ENCODE data around the gene RNF41. TPM values are rescaled to one million over a fixed set of nuclear protein-coding genes. Genes with fewer than 3 reads are reported as not detected.
"Not testable (repeated sequence)": the region's sequence is repeated elsewhere in the genome, so short reads cannot be mapped to it uniquely, and the experiment has no call there.

The RNF41 gene
- total and polyA plus RNA-seq, 2 of the 13 experiments (the other 11 are each of a cell fraction or from before 2014, with no cell fraction given) = 27.1 to 39.4 TPM

DNA sequence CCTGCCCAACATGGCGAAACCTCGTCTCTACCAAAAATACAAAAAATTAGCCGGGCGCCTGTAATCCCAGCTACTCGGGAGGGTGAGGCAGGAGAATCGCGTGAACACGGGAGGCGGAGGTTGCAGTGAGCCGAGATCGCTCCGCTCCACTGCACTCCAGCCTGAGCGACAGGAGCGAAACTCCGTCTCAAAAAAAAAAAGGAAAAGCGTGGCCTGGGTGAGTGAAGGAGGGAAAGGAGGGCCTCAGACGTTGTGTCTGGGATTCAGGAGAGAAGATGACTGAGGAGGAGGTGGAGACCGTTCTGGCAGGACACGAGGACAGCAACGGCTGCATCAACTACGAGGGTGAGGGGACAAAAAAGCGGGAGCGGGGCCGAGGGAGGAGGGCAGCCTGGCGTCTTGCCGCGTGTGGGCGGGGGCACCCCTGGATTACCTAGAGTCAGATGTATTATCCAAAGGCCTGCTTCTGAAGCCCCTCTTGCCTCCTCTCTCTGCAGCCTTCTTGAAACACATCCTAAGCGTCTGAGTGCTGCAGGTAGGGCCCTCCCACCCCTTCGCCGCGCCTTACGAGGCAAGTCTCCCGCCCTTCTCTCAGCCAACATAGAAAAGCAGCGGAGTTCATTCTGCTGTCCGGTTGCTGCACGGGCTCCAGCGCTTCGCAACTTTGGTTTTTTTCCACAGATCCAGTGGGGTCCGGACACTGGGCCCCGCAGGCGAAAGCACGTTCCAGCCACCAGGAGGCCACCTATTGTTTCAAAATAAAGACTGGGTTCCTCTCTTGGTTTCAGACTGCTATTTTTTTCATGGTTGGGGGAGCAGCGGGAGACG, 64.3 kb downstream of the RNF41 start (continued):
- TF ChIP-seq EP300 (IDR thresholded peaks at IDR 0.05; ENCODE audit: low read depth in 2 of 2, low read length in 2 of 2) (peak in 1 of 2 experiments; percentile 52; a peak in 2 of 4 replicates), EP300 (CRISPR knock-in tag; IDR thresholded peaks at IDR 0.05; ENCODE audit: borderline replicate concordance) (no peak), SOX6 (IDR thresholded peaks at IDR 0.05) (no peak), SOX6 (CRISPR knock-in tag; IDR thresholded peaks at IDR 0.05) (peak; percentile 86), HNRNPL (IDR thresholded peaks at IDR 0.05; ENCODE audit: low read depth, low read length) (0 out of 2 replicates have a peak, but pooled peaks have one; percentile 10), KAT7 (CRISPR knock-in tag; IDR thresholded peaks at IDR 0.05; ENCODE audit: borderline replicate concordance) (no peak), TARDBP (CRISPR knock-in tag; IDR thresholded peaks at IDR 0.05) (0 out of 2 replicates have a peak, but pooled peaks have one; percentile 7), AGO1 (IDR thresholded peaks at IDR 0.05; ENCODE audit: low read depth, low read length, poor library complexity, severe bottlenecking) (peak; percentile 66), ZFX (CRISPR knock-in tag; IDR thresholded peaks at IDR 0.05; ENCODE audit: low read depth) (peak; percentile 51; the same call in 1 of the 2 replicates)
- TF ChIP-seq, protein P1, sequence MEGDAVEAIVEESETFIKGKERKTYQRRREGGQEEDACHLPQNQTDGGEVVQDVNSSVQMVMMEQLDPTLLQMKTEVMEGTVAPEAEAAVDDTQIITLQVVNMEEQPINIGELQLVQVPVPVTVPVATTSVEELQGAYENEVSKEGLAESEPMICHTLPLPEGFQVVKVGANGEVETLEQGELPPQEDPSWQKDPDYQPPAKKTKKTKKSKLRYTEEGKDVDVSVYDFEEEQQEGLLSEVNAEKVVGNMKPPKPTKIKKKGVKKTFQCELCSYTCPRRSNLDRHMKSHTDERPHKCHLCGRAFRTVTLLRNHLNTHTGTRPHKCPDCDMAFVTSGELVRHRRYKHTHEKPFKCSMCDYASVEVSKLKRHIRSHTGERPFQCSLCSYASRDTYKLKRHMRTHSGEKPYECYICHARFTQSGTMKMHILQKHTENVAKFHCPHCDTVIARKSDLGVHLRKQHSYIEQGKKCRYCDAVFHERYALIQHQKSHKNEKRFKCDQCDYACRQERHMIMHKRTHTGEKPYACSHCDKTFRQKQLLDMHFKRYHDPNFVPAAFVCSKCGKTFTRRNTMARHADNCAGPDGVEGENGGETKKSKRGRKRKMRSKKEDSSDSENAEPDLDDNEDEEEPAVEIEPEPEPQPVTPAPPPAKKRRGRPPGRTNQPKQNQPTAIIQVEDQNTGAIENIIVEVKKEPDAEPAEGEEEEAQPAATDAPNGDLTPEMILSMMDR (CRISPR knock-in tag; IDR thresholded peaks at IDR 0.05) = peak; percentile 66
- TF ChIP-seq, protein P2, sequence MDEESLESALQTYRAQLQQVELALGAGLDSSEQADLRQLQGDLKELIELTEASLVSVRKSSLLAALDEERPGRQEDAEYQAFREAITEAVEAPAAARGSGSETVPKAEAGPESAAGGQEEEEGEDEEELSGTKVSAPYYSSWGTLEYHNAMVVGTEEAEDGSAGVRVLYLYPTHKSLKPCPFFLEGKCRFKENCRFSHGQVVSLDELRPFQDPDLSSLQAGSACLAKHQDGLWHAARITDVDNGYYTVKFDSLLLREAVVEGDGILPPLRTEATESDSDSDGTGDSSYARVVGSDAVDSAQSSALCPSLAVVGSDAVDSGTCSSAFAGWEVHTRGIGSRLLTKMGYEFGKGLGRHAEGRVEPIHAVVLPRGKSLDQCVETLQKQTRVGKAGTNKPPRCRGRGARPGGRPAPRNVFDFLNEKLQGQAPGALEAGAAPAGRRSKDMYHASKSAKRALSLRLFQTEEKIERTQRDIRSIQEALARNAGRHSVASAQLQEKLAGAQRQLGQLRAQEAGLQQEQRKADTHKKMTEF (CRISPR knock-in tag; IDR thresholded peaks at IDR 0.05) = 0 out of 2 replicates have a peak, but pooled peaks have one; percentile 17
- TF ChIP-seq, protein P3, sequence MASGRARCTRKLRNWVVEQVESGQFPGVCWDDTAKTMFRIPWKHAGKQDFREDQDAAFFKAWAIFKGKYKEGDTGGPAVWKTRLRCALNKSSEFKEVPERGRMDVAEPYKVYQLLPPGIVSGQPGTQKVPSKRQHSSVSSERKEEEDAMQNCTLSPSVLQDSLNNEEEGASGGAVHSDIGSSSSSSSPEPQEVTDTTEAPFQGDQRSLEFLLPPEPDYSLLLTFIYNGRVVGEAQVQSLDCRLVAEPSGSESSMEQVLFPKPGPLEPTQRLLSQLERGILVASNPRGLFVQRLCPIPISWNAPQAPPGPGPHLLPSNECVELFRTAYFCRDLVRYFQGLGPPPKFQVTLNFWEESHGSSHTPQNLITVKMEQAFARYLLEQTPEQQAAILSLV (CRISPR knock-in tag; IDR thresholded peaks at IDR 0.05; ENCODE audit: borderline replicate concordance) = peak; percentile 52; the same call in 1 of the 2 replicates

DNA sequence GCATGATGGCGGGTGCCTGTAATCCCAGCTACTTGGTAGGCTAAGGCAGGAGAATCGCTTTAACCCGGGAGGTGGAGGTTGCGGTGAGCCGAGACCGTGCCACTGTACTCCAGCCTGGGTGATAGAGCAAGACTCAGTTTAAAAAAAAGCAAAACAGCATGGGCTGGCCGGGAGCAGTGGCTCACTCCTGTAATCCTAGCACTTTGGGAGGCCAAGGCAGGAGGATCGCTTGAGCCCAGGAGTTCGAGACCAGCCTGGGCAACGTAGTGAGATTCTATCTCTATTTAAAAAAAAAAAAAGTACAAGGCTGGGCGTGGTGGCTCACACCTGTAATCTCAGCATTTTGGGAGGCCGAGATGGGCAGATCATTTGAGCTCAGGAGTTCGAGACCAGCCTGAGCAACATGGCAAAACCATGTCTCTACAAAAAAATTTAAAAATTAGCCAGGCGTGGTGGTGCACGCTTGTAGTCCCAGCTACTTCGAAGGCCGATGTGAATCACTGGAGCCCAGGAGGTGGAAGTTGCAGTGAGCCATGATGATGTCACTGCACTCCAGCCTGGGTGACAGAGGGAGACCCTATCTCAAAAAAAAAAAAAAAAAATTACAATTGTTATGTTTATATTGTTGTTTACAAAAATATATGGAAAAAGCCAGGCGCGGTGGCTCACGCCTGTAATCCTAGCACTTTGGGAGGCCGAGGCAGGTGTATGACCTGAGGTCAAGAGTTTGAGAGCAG, 65.1 kb downstream of the RNF41 start:
- Histone ChIP-seq H4K20me1 (ENCODE audit: insufficient read depth, low read length) (peaks cover 26% of the 10 kb centered on the region), H3K4me3 (replicated peaks in 1 of 3; ENCODE audit: insufficient read depth in 1 of 3, low read depth in 2 of 3, low read length in 3 of 3) (peak overlapping the region in 1 of 3 experiments; percentile 65; a peak in 1 of 6 replicates), H3K4me2 (ENCODE audit: low read depth, low read length) (peak overlapping the region; percentile 71), H3K36me3 (replicated peaks in 1 of 2; ENCODE audit: control insufficient read depth in 1 of 2, insufficient read depth in 2 of 2, low read length in 2 of 2) (peaks cover 14 to 23% of the 10 kb centered on the region in 2 experiments), H3K79me2 (ENCODE audit: insufficient read depth, low read length) (peaks cover 38% of the 10 kb centered on the region), H3K4me1 (ENCODE audit: insufficient read depth, low read length) (peaks cover 65% of the 10 kb centered on the region), H3K27ac (ENCODE audit: extremely low read length, insufficient read depth, low read length) (peak overlapping the region; percentile 87)
- ATAC-seq; DNase-seq (ENCODE audit: low spot score); H3K27me3 ChIP-seq (ENCODE audit: control insufficient read depth in 1 of 2, insufficient read depth in 2 of 2, low read length in 2 of 2); H2AFZ ChIP-seq (ENCODE audit: low read length); FAIRE-seq; H3K9me3 ChIP-seq (ENCODE audit: low read length); H3K9ac ChIP-seq (ENCODE audit: insufficient read depth, low read depth, low read length); BruUV-seq (replicated peaks): not testable (repeated sequence)
- POLR2A ChIA-PET = interaction anchor here (0.7 to 1.3 kb wide), 3 partner anchors 28 to 260 kb away, joined by 3 read pairs; partner anchors contain the start of genes ESYT1 and PA2G4
- WGBS (ENCODE audit: low lambda C conversion rate) = 97% methylated on average over 21 of the region's 21 CpGs
- intact Hi-C loops (cut with micrococcal nuclease; ENCODE audit: unreplicated experiment) (loop anchor here (5.0 kb wide), 1 partner anchor 36 kb away; no protein-coding TSS in a partner anchor), in situ Hi-C loops (cut with HindIII; ENCODE audit: extremely low pct_ligation_motif_present, low pct_unique_long_range_greater_than_20kb) (loop anchor here (5.0 kb wide), 1 partner anchor 34 kb away; no protein-coding TSS in a partner anchor)
- CTCF ChIA-PET (ENCODE audit: low intra/inter-chr PET ratio, low total read pairs) = interaction anchor here (1.8 kb wide), 1 partner anchor 31 kb away, joined by 7 read pairs; no protein-coding TSS in a partner anchor

Measured in HepG2 (cell line).